GM12872 (cell line): Measurements from ENCODE around the gene CCM2.

Experiments used
- TF ChIP-seq, protein P1 (sequence below): IDR thresholded peaks from 3 replicates; pipeline ENCODE4 v1.5.1; 2011; ENCODE audit warnings: low read depth, mild to moderate bottlenecking, low read length, moderate library complexity; ENCODE audit not compliant: insufficient read depth

Gene CCM2

DNA sequence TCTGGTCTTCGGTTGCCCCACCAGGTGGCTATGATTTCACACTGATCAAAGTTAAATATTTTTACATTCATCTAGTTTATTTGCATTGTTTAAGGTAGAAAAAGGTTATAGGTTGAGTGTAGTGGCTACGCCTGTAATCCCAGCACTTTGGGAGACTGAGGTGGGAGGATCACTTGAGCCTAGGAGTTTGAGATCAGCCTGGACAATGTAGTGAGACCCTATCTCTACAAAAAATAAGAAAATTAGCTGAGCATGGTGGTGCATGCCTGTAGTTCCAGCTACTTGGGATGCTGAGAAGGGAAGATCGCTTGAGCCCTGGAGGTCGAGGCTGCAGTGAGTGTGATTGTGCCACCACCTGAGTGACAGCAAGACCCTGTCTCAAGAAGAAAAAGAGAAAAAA is 3.8 kb downstream of the CCM2 start:
- TF ChIP-seq, protein P1, sequence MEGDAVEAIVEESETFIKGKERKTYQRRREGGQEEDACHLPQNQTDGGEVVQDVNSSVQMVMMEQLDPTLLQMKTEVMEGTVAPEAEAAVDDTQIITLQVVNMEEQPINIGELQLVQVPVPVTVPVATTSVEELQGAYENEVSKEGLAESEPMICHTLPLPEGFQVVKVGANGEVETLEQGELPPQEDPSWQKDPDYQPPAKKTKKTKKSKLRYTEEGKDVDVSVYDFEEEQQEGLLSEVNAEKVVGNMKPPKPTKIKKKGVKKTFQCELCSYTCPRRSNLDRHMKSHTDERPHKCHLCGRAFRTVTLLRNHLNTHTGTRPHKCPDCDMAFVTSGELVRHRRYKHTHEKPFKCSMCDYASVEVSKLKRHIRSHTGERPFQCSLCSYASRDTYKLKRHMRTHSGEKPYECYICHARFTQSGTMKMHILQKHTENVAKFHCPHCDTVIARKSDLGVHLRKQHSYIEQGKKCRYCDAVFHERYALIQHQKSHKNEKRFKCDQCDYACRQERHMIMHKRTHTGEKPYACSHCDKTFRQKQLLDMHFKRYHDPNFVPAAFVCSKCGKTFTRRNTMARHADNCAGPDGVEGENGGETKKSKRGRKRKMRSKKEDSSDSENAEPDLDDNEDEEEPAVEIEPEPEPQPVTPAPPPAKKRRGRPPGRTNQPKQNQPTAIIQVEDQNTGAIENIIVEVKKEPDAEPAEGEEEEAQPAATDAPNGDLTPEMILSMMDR = no peak

GRCh38 chr7:45007106-45007505 is 7.1 kb downstream of the CCM2 start:
- TF ChIP-seq, protein P1 = no peak

DNA sequence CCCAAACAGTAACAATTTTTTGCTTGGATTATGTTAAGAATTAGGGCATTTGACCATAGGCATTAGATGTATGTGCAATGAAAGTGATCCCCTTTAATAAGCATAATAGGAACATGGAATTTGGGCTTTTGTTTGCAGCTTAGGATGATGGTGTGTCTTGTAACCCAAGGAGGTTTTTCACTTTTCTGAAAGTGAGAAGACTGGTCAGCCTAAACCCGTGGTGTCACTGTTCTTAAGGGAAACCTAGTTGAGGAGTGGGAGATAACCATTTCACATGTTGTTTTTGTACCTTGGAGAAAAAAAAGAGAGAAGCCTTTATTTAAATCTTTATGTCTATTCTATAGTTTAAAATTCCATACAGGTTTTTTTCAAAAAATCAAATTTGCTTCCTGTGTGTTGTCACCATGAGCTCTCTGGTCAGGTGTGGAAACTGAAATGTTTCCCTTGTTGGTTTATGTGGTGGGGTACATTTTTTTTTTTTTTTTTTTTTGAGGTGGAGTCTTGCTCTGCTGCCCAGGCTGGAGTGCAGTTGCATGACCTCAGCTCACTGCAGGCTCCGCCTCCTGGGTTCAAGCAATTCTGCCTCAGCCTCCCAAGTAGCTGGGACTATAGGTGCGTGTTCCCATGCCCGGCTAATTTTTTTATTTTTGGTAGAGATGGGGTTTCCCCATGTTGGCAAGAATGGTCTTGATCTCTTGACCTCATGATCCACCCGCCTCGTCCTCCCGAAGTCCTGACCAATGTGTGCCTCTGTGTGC is 7.7 kb downstream of the CCM2 start:
- TF ChIP-seq, protein P1 = no peak

DNA sequence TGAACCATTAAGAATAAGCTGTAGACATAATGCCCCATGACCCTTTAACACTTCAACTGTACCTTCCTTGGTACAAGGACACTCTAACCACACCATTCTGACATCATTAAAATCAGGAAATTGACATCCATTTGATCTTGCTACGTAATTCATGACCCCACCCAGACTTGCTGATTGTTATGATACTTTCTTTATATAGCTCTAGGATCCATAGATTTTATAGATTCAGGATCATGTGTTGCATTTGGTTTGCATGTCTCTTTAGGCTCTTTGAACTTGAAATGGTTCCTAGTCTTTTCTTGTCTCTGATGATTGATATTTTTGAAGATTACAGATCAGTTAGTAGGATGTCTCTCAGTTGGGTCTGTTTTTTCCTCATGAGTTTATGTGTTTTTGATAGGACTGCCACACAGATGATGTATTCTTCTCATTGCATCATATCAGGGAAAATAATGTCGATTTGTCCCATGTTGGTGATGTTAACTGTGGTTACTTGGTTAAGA is 13.5 kb downstream of the CCM2 start:
- TF ChIP-seq, protein P1 = no peak

- TF ChIP-seq, protein P1 = no peak
These were observed 15.3 kb downstream of the CCM2 start for GRCh38 chr7:45015313-45015712.

GRCh38 chr7:45017253-45017652 is 17.3 kb downstream of the CCM2 start:
- TF ChIP-seq, protein P1 = no peak

GRCh38 chr7:45020915-45021314 is 20.9 kb downstream of the CCM2 start:
- TF ChIP-seq, protein P1 = no peak
